NCI-H748 (cell line): Measurements from ENCODE around the gene SLC1A3.

Experiments
- DNase-seq: peaks from one replicate; lab custom pipeline; 2025; ENCODE audit not compliant: unreplicated experiment; lab: John Stamatoyannopoulos, UW

Gene SLC1A3

DNA sequence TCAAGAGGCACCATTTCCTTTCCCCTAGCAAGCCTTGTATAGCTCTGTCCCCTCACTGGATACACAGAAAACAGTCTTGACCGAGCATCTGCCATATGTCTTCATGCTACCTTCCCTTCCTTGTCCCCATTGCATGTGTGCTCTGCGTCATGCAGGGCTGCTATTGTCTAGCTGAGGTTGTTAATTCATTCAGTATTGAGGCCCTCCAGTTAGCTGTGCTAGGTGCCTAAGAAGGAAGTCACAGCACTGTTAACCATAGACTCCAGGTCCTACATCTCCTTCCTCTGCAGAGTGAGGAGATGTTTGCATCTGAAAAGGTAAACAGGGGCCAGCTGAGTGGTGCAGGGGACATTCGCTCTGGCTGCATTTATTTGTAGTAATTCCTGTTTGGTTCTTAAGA, 48.2 kb downstream of the SLC1A3 start:
- no peak for DNase-seq

DNA sequence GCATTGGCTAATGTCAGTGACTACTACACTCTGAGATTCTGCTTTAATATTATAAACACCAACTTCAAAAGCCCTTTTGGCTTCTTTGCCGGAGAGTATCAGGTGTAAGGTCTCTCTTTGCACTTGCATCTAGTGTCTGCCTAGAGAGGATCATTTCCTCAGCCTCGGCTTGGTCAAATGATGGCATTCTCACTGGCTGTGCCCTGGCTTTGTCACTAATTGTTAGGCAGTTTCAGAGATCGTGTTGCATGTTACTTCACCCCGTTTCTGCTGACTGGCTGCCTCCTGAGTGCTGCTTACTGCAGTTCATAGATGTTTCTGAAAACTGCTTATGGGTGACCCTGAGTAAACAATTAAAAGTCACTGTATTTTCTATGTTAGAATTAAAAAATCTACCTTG, 48.8 kb downstream of the SLC1A3 start:
- DNase-seq, result no peak

DNA sequence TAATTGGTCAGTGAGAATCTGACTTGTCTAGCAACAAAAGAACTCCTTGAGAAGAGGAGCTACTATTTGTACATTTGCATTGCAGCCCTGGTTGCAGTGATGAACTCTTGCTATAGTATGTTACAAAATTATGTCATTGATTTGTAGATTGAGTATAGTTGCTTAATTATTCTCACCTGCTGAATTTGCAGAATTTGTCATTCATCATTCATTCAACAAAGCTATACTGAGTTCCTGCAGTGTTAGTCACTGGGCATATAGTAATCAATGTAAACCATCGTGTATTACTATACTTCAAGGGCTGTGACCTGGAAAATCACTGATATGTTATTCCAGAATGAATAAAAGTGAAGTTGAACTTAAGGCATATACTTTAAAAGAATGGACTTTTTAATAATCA, 50.1 kb downstream of the SLC1A3 start:
- DNase-seq, result no peak

DNA sequence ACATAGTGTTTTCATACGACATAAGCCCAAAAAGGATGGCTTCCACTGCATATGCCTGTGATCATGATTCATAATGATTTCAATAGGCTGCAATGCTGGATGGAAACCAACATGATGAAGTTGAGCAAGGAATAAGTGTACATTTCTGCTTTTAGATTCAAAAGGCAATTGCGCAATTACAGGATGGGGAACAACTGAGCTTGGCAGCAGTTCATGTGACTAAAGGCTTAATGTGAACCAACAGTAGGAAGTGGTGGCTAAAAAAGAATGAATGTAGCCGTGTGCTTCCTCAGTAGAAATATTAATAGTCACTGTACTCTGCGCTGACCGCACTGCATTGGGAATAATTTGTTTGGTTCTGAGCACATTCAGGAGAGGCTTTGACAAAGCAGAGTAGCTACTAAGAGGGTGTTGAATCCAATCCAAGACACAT, 51.2 kb downstream of the SLC1A3 start:
- DNase-seq, result no peak

DNA sequence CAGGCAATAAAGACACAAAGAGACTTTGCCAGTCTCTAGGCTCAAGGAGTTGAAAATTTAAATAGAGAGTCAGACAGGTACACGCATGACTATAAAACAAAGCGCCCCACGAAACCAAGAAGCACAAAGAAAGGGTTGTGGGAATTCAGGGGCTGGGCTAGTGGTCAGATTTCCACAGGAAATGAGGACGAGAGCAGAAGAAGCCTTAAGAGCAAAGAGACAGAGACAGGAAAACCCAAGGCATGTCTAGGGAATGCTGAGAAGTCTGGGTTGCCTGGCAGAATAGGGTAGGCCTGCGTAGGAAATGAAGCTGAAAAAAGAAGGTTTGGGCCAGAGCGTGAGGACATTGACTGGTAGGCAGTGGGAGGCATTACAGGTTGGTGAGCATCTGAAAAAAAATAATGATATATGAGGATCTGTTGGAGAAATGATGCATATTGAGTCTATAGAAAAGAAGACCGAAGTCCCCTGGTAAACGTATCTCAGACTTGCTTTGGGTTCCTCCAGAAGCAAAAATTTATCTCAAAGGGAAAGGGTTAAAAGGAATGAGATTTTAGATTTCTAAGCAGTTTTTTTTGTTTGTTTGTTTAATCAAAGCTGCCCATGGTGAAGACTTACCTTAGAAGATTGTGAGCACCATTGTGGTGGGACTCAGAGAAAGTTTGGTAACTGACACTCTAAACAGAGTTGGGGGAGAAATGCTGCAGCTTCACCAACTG, 51.8 kb downstream of the SLC1A3 start:
- no peak for DNase-seq

DNA sequence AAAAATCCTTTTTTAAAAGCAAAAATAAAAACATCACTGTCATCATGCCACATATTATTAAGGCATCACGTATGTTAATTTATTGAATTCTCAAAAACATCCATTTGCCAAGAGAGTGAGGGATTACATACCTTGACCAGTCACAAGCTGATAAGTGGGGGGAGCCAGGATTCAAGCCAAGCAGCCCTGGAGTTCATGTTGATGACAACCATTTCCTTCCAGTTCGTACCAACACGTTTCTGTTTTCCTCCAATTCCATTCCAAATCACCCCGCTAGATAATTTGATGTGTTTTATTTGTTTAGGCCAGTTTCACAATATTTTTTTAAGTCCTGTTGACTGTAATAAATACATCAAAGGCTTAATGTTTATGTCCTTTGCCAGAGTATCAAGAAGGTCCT, 53.0 kb downstream of the SLC1A3 start:
- DNase-seq, result no peak

DNA sequence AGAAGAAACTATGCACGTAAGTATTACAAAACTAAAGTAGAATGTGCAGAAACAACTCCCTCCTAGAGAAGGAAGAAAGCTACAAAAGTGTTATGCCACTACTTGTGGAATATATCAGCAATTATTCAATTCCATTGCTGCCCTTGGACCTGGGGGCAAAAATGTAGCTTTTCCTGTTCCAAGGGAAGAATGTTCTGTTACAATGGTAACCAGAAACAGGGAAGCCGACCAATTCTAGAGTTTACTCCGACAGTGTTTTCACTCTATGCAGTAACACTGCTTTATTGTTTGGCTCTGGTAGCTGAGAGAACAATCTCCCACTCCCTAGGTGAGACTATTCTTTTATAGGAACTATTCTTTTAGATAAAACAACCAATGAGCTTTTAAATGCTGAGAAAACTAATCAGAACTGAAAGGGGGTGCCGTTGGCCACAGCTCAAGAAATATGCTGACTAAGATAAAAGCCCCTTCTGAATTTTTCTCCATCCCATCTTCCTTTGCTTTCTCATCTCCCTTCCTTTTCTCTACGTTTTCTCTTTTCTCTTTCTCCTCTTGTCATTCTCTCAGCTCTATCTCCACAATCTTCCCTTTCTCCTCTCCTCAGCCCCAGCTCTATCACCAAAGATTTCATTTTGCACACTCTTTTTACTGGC, 54.1 kb downstream of the SLC1A3 start:
- no peak for DNase-seq

DNA sequence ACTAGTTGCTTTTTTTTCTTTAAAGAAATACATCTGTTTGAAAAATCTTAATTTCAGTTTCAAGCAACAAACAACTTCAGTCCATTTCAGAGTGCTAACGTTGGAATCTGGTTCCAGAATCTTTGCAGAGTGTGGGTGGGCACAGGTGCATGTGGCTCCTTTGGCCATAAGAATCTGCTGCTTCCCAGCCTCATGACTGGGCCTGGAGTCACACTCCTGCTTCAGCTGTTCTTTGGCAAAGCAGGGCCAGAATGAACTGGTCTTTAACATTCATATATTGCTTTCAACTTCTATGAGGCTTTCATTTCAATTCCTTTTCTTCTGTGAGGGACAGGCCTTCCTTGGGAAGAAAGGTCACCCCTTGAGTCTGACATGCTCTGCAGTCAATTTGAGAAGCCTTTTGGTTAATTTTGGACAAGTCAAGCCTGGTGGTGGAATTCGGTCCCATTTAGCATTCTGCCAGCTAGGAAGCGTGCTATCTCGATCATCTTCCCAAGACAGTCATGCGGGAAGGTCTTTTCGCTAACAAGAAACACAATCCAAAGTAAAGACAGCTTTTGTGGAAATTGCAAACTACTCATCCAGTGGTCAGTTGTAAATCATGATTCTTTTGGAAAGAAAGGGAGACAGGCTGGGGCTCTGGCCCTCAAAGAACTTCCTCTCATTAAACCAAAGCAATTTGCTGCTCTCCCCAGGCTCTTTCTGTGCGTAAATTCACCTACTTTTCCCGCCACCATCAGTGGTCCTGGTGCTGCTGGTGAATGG, 55.2 kb downstream of the SLC1A3 start:
- DNase-seq, result no peak

DNA sequence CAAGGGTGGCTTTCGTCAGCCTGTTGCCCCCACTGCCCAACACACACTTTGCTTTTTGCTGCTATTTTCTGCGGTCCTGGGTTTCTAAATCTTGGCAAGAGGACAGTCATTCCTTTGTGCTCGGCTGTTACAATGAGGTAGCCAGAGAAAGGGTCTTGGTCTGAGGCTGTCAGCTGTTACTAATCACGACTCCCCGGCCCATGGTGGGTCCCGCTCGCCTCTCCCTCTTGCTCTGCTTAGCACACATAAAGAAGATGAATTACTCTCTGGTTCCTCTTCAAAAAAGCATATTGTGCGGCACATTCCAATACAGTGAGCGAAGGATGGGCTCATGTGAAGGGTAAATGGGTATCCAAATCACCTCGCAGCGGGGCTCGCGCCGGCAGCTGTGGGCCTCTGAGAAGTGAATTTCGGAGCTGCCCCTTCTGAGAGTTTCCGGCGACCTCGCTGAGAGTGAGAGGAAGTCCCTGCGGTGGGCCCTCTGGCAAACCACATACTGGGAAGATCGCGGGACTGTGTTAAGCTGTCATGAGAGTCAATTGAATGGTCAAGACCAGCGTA, 56.0 kb downstream of the SLC1A3 start:
- DNase-seq, result no peak

DNA sequence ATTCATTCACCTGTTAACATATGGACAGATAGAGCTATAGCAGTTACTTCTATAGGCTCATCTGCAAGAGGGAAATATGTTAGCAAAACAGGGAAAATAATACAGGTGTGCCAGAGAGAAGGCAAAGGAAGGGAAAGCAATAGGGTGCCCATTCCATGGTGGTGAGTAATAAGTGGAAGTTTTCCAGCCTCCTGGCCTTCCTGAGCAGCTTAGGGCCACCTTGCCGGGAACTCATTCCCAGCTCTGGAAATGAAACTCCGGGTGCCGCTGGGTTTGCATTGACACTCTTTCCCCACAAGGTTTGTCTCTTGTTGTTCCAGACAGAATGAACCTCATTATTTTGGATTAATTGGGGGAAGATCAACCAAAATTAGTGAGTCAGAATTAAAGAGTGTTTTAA, 58.4 kb downstream of the SLC1A3 start:
- DNase-seq, result no peak

DNA sequence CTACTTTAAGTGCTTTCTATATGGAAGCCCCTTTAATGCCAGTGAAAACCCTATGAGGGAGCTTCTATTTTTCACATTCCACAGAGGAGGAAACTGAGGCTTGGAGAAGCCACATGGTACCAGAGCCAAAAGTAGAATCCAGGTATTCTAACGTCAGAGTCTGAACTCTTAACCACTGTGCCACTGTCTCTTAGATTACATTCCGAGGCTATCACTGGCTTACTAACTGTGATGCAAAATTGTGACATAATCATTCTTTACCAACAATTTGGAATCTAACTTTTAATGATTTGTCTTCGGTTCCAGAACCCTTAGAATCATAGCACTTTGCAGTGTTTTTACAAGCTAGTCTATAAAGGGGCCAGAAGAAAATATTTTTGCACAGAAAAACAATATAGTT, 59.2 kb downstream of the SLC1A3 start:
- no peak for DNase-seq

DNA sequence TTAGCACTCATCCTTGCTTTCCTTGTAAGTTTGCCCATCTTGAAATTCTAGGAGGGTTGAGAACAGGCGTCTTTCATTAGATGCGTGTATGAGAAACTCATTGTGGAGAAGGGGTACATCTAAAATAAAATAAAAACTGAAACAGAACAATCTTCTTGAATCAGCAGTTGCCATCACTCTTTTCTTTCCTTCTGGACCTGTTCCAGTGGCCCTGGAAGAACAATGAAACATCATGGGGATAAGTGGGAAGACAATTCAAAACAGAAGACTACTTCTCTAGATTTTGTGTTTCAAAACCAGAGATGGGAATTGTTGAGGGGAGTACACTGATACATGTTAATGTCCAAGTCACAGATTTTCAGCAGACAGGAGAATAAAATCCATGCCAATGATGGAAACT, 59.9 kb downstream of the SLC1A3 start:
- no peak for DNase-seq

DNA sequence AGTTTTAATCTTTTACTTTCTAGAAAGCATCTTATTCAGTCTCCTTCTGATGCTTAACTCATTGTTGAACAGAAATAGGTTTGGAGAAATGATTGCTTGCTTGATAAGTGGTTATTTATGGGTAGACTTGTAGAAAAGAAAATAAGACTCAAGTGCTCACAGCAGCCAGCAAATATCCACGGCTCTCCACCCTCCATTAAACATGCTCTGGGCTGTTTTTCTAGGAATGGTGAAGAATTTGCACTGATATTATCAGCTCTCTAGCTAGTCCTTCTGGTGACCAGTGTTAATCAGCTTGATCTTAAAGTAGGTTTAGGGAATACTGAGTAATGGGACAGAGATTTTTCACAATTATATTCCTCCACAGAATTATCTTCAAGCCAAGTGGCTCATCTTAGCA, 60.6 kb downstream of the SLC1A3 start:
- DNase-seq, result no peak

DNA sequence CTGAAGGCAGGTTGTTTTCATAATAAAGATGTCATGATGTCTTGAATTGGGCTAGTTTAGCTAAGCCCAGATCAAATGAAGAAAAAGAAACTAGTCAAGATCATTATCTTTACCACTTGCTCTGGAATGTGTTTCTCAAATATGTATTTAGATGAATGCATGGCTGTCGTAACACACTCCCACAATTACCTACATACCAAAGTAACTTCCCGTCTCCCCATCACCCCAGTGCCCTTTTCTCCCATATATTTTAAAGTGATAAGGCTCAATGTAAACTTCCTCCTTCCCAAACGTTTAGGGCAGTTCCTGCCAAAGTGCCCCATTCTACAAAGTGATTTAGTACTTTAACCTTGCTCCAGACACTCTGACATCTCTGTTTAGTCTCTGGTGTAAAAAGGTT, 61.4 kb downstream of the SLC1A3 start:
- DNase-seq, result no peak

DNA sequence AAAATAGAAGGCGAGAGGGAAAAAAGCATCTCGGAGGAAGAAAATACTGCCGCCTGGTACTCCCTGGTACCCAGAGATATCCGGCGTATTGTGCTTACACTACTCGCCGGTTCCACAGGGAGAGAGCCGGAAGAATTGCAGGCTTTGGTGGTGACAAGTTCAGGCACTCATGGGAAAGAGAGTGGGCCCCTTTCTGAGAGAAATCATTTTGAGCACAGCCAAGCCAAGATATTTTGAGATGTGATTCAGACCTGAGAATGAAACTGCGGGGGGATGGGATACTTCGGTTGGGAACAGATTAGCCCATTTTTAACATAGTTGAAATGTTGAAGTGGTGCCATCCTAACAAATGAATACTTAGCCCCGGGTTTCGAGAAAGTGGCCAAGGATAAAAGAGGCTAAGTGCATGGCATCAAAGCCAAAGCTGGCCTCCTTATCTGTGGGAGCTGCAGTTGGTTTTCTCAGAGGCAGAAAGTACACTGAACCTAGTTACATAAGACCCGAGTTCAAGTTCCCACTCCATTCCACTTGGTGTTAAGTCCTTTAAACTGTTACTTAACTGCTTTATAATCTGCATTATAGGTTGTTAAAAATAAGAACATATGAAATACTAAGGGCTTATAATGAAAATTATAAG, 62.7 kb downstream of the SLC1A3 start:
- no peak for DNase-seq

DNA sequence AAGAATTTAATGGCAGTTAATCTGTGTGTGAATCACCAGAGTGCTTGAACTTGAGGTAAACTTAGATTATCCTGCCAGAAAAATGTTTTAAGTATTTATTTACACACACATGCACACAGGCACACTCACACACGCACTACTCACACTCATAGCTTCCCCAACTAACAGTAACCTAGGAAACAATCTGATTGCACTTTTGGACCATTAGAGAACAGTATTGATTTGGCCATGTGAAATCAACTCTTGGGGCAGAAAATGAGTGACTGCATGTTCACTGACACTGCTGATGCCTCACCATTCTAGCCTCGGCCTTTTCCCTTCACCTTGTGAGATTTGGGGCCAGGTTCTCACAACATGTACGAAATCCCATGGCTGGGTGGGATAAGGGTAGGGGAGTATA, 64.1 kb downstream of the SLC1A3 start:
- DNase-seq, result no peak

DNA sequence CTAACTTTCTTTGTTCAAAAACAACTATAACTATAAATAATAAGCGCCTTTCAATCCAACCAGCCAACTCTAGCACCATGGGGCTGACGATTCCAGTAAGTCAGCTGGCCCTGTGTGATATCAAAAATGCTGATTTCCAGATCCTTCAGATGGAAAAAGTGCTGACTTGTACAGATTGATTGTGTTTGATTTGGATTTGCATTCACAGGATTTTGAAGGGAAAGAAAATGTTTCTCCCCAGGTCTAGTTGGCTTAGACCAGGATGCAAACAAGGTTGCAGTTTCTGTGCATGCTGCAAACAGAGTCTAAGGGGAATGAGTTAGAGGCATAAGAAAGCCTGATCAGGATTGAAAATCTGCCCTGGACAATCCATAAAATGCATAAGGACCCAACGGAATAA, 68.9 kb downstream of the SLC1A3 start:
- no peak for DNase-seq

DNA sequence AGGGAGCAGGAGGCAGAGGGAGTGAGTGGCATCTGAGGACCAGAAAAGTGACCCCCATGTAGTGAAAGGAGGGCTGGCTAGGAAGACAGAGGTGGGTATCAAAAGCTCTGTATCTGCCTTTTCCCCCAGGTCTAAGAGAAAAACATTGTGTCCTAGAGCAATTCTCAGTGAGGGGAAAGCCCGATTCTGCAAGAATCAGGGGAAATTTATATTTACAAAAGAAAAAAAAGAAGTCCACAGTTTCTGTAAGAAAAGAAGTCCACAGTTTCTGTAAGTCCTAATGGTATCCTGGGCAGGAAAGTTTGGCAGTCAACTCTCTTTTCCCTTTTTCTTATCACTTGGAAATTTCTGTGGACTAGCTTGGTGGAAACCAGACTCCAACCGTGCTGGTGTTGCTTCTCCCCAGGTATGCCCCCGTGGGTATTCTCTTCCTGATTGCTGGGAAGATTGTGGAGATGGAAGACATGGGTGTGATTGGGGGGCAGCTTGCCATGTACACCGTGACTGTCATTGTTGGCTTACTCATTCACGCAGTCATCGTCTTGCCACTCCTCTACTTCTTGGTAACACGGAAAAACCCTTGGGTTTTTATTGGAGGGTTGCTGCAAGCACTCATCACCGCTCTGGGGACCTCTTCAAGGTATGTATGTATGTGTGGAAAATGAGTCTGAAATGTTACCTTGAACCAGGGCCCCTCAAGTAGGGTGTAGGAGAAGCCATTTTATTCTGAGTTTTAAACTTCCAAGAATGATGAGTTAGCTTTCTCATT, 73.0 kb downstream of the SLC1A3 start:
- DNase-seq, result no peak

DNA sequence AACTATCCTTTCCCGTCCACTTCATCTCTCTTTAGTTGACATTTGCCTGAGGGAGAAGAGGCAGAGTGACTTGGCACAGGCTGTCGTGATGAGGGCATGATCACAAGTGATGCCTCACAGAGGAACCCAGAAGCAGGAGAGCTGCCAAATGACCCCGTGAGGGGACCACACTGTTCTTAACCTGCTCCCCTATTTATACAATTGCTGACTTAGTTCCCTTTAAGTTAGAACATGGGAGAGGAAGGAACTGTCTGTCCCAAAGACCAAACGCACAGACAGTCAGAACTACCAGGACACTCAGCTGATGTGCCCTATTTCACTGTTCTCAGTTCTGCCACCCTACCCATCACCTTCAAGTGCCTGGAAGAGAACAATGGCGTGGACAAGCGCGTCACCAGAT, 73.7 kb downstream of the SLC1A3 start:
- DNase-seq, result no peak

DNA sequence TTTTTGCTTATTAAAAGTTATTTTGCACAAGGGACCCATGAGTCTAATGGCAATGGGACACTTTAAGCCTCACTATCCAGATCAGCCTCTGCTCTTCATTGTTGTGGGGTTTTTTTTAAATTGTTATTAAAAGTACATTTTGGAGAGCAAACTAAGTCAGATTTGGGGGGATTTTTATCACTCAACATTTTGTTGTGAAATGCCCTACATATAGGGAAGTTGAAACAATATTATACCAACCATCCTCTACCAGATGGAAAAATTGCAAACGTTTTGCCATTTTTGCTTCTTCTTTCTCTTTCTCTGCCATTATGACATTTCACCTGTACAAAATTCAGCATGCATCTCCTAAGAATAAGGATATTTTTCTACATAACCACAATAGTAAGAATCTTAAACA, 75.3 kb downstream of the SLC1A3 start:
- no peak for DNase-seq

DNA sequence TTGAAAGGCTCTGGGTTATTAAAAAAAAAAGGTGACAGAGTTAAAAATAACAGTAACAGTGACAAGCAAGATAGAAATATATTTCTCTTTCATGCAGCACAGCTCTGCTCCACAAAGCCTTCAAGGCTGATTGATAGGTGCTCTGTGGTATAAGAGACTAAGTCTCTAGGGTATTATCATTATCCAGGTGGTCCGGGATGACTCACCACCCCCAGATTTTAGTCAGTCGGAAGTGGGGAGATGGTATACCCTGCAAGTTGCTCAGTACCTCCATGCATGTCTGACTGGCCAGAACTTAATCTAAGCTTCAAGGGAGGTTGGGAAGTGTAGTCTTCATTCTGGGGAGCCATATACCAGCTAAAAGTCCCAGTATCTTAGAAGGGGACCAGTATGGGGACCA, 76.1 kb downstream of the SLC1A3 start:
- no peak for DNase-seq
